ENCODE data around the gene FTO.

DNA sequence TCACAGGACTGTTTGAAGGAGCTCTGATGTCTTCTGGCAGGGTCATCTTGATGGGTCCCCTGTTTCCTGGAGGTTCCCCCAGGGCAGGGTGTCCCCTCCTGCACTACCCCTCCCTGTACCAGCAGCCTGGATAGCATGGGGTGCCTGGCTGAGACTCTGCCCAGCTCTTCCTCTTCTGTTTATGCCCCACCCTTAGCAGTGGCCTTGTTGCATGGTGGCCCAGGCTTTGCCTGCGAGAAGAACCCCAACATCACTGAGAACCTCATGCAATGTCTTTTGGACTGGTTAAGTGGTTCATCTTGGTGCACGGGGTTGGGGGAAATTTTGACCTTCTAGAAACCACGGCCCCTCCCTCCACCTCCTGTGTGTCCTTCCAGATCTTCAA, 460.8 kb downstream of the FTO start:
- TF ChIP-seq, protein P1, sequence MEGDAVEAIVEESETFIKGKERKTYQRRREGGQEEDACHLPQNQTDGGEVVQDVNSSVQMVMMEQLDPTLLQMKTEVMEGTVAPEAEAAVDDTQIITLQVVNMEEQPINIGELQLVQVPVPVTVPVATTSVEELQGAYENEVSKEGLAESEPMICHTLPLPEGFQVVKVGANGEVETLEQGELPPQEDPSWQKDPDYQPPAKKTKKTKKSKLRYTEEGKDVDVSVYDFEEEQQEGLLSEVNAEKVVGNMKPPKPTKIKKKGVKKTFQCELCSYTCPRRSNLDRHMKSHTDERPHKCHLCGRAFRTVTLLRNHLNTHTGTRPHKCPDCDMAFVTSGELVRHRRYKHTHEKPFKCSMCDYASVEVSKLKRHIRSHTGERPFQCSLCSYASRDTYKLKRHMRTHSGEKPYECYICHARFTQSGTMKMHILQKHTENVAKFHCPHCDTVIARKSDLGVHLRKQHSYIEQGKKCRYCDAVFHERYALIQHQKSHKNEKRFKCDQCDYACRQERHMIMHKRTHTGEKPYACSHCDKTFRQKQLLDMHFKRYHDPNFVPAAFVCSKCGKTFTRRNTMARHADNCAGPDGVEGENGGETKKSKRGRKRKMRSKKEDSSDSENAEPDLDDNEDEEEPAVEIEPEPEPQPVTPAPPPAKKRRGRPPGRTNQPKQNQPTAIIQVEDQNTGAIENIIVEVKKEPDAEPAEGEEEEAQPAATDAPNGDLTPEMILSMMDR (IDR thresholded peaks at IDR 0.05): no peak
- no peak for TF ChIP-seq POLR2A (IDR thresholded peaks at IDR 0.05)

Measured in testis (tissue), 2 donors.